HFFc6 (cell line): ENCODE results near the gene PSMD3. TPM values are rescaled to one million over a fixed set of nuclear protein-coding genes. Genes with fewer than 3 reads are reported as not detected.
A peak's percentile ranks its signal among the peaks of the same experiment; 100 is the strongest.

Source experiments
- DNase-seq: peaks from one replicate; pipeline ENCODE4 v3.0.0-alpha.2; 2018
- H3K27ac Mint-ChIP-seq: 2 replicates; pipeline ENCODE4 v1.8.0; 2020; ENCODE audit warnings: mild to moderate bottlenecking, mixed read lengths
- H3K27me3 Mint-ChIP-seq: 2 replicates; pipeline ENCODE4 v1.8.0; 2021; ENCODE audit warnings: mild to moderate bottlenecking, moderate library complexity, mixed read lengths; ENCODE audit not compliant: insufficient read depth
- H3K36me3 Mint-ChIP-seq: 2 replicates; pipeline ENCODE4 v1.8.0; 2021; ENCODE audit warnings: low read depth, mixed read lengths
- H3K4me1 Mint-ChIP-seq: 2 replicates; pipeline ENCODE4 v1.8.0; 2020; ENCODE audit warnings: low read depth, mixed read lengths
- H3K4me3 Mint-ChIP-seq: 2 replicates; pipeline ENCODE4 v1.8.0; 2020; ENCODE audit warnings: mild to moderate bottlenecking, moderate library complexity, mixed read lengths
- H3K9me3 Mint-ChIP-seq: 2 replicates; pipeline ENCODE4 v1.8.0; 2020; ENCODE audit warnings: mild to moderate bottlenecking, mixed read lengths
- CTCF ChIP-seq: fragments of 200-600 bp; sonication (generic); IDR thresholded peaks from 2 replicates; pipeline ENCODE4 v1.5.0; 2021; ENCODE audit warnings: antibody characterized with exemption, mild to moderate bottlenecking
- total RNA-seq, 6 experiments: library from RNA; stranded (reverse); fragmentation: NEBNext Ultra II Directional; extraction: Animal tissue kit (Norgen Biotek cat#: 25700); gene quantifications; 2 replicates in 1 of 6; 3 replicates in 5 of 6; pipeline ENCODE4 v1.2.3, GENCODE V29; 2021

The PSMD3 gene
- total RNA-seq, 6 experiments from 2014 or later: 143 to 169 (median 160) TPM

- Mint-ChIP-seq H3K4me3 (peak overlapping the region; percentile 61; the same call in 1 of the 2 replicates), H3K9me3 (no peaks in the 10 kb centered on the region), H3K27ac (peak overlapping the region; percentile 98), H3K27me3 (no peaks in the 10 kb centered on the region; the same call in 1 of the 2 replicates), H3K4me1 (peaks cover 91% of the 10 kb centered on the region), H3K36me3 (peaks cover 14% of the 10 kb centered on the region)
- no peak for DNase-seq
- TF ChIP-seq CTCF: no peak
Measured at GRCh38 chr17:40020146-40020545, 39.5 kb downstream of the PSMD3 start.

- TF ChIP-seq CTCF: peak; percentile 32; the same call in 1 of the 2 replicates
- H3K4me3 Mint-ChIP-seq: peak overlapping the region; percentile 74
- H3K27ac Mint-ChIP-seq: peak overlapping the region; percentile 98
- peak; percentile 96 for DNase-seq
- peaks cover 91% of the 10 kb centered on the region for H3K4me1 Mint-ChIP-seq
- peaks cover 28% of the 10 kb centered on the region for H3K36me3 Mint-ChIP-seq
- H3K9me3 Mint-ChIP-seq: no peaks in the 10 kb centered on the region
- H3K27me3 Mint-ChIP-seq: no peaks in the 10 kb centered on the region; the same call in 1 of the 2 replicates
Measured at GRCh38 chr17:40021451-40021971, 40.9 kb downstream of the PSMD3 start.

GRCh38 chr17:40022497-40022896, 41.9 kb downstream of the PSMD3 start:
- Mint-ChIP-seq H3K36me3 (peaks cover 28% of the 10 kb centered on the region), H3K27ac (peak overlapping the region; percentile 98), H3K4me1 (peaks cover 91% of the 10 kb centered on the region), H3K9me3 (no peaks in the 10 kb centered on the region), H3K4me3 (no peak overlapping the region; the same call in 1 of the 2 replicates), H3K27me3 (no peaks in the 10 kb centered on the region; the same call in 1 of the 2 replicates)
- peak; percentile 18; the same call in 1 of the 2 replicates for TF ChIP-seq CTCF
- DNase-seq: no peak

GRCh38 chr17:40022961-40023541, 42.4 kb downstream of the PSMD3 start:
- Mint-ChIP-seq H3K9me3 (no peaks in the 10 kb centered on the region), H3K36me3 (peaks cover 28% of the 10 kb centered on the region), H3K27me3 (no peaks in the 10 kb centered on the region; the same call in 1 of the 2 replicates), H3K4me1 (peaks cover 85% of the 10 kb centered on the region), H3K27ac (peak overlapping the region; percentile 98; the same call in 1 of the 2 replicates), H3K4me3 (no peak overlapping the region)
- DNase-seq: no peak
- TF ChIP-seq CTCF: no peak

GRCh38 chr17:40023590-40024292, 43.1 kb downstream of the PSMD3 start:
- no peak for TF ChIP-seq CTCF
- H3K9me3 Mint-ChIP-seq: no peaks in the 10 kb centered on the region
- H3K36me3 Mint-ChIP-seq: peaks cover 31% of the 10 kb centered on the region
- no peak for DNase-seq
- no peak overlapping the region for H3K4me3 Mint-ChIP-seq
- peak overlapping the region; percentile 54; the same call in 1 of the 2 replicates for H3K27ac Mint-ChIP-seq
- H3K27me3 Mint-ChIP-seq: no peaks in the 10 kb centered on the region; the same call in 1 of the 2 replicates
- H3K4me1 Mint-ChIP-seq: peaks cover 78% of the 10 kb centered on the region
